ENCODE measurements around the gene MAB21L2. TPM values are rescaled to one million over a fixed set of nuclear protein-coding genes. Genes with fewer than 3 reads are reported as not detected.
"Not testable (repeated sequence)": the region's sequence is repeated elsewhere in the genome, so short reads cannot be mapped to it uniquely, and the experiment has no call there.

Gene MAB21L2
- total RNA-seq = 100 to 1,000 TPM in 1 of 3 donors, 10 to 100 TPM in 1, 1 to 10 TPM in 1; 9.4 to 493 (median 18.2) TPM
- long read RNA-seq, donor 1, transcript MAB21L2-201 (1 exons, 2,772 nt) = major isoform, 642 of 642 reads
- long read RNA-seq, donor 1, partial matches to known transcripts = 0 of 642 reads
- long read RNA-seq, donor 1, other reads (novel, unspliced or antisense) = 0 of 642 reads
- long read RNA-seq, donor 2 = 0 reads

- Histone ChIP-seq H3K4me1 (ENCODE audit: low read depth) (no peaks in the 10 kb centered on the region), H3K36me3 (ENCODE audit: low read depth) (no peaks in the 10 kb centered on the region), H3K4me3 (peak within 1 kb of the TSS; percentile 13), H3K9me3 (no peaks in the 10 kb centered on the region)
- DNase-seq (no peak), ATAC-seq (no peak)
- intact Hi-C loops (cut with DNase I, micrococcal nuclease) = loop anchor here in 1 of 2 donors (5.0 kb wide), 1 partner anchor 280 kb away; no protein-coding TSS in a partner anchor
- no peak for TF ChIP-seq CTCF (IDR thresholded peaks at IDR 0.05)
Observed at GRCh38 chr4:150582146-150582872, at the start of gene MAB21L2. TSS of gene MAB21L2 (plus strand) at chr4:150582151. CDS start at chr4:150583030, 879 bp downstream.

DNA sequence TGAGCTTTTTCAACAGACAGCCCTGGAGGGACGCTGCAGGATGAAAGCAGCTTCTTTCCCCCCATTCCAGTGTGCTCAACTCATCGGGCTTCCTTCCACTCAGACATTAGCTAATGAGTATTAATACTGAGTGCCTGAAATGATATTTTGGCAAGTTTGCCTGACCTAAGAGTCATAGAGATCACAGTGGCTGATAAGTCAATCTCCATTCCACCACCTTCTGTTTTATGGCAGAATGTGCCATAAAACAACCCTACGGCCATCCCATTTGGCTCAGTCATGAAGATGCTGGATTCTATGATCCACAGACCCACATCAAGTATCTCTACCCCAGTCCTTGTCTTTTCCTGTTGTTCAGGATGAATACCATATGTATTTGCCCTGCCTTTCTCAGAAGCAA lies 48.3 kb upstream of the MAB21L2 start:
- TF ChIP-seq CTCF (IDR thresholded peaks at IDR 0.05) = no peak
- Histone ChIP-seq H3K4me1 (ENCODE audit: low read depth) (no peaks in the 10 kb centered on the region), H3K9me3 (no peaks in the 10 kb centered on the region), H3K36me3 (ENCODE audit: low read depth) (no peaks in the 10 kb centered on the region), H3K4me3 (no peak overlapping the region)
- intact Hi-C loops (cut with DNase I, micrococcal nuclease) = no loop called here
- ATAC-seq (no peak), DNase-seq (no peak)

GRCh38 chr4:150534818-150535217 lies 47.1 kb upstream of the MAB21L2 start:
- ATAC-seq = no peak
- intact Hi-C loops (cut with DNase I, micrococcal nuclease) = no loop called here

DNA sequence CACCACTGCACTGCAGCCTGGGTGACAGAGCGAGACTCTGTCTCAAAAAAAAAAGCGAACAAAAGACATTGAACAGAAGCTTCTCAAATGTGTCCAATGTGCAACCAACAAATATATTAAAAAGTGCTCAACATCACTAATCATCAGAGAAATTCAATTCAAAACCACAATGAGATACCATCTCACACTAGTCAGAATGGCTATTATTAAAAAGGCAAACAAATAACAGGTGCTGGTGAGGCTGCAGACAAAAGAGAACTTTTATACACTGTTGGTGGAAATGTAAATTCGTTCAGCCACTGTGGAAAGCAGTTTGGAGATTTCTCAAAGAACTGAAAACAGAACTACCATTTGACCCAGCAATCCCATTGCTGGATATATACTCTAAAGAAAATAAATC lies 44.0 kb upstream of the MAB21L2 start:
- DNase-seq; H3K4me3 ChIP-seq; ATAC-seq; intact Hi-C loops (cut with DNase I, micrococcal nuclease); H3K36me3 ChIP-seq (ENCODE audit: low read depth); H3K9me3 ChIP-seq; H3K4me1 ChIP-seq (ENCODE audit: low read depth): not testable (repeated sequence)

More at GRCh38 chr4:150534818-150535217, 47.1 kb upstream of the MAB21L2 start:
- no peaks in the 10 kb centered on the region for H3K4me1 ChIP-seq (ENCODE audit: low read depth)
- no peaks in the 10 kb centered on the region for H3K9me3 ChIP-seq
- no peak overlapping the region for H3K4me3 ChIP-seq
- TF ChIP-seq CTCF (IDR thresholded peaks at IDR 0.05) = no peak
- DNase-seq = no peak
- no peaks in the 10 kb centered on the region for H3K36me3 ChIP-seq (ENCODE audit: low read depth)

DNA sequence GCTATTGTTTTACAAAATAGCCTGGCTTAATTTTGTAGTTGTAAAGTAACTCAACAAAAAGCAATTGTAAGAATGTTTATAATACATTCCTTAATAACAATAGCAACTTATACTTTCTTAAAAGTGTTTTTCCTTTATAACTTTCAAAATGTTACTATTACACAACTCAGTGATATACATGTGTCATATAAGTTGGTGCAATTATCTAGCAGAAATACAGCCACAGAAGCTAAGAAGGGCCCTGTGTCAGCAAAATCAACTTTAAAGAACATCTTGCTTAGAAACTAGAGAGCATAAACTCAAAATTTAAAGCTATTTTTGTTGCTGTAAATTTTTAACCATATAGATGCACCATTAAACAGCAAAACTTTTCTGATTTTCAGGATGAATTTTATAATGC lies 41.4 kb upstream of the MAB21L2 start:
- no peaks in the 10 kb centered on the region for H3K9me3 ChIP-seq
- no peak overlapping the region for H3K4me3 ChIP-seq
- DNase-seq = no peak
- no peaks in the 10 kb centered on the region for H3K36me3 ChIP-seq (ENCODE audit: low read depth)
- intact Hi-C loops (cut with DNase I, micrococcal nuclease) = no loop called here
- TF ChIP-seq CTCF (IDR thresholded peaks at IDR 0.05) = no peak
- ATAC-seq = no peak
- H3K4me1 ChIP-seq (ENCODE audit: low read depth) = no peaks in the 10 kb centered on the region

GRCh38 chr4:150540959-150541360 lies 41.0 kb upstream of the MAB21L2 start:
- ATAC-seq (no peak), DNase-seq (no peak)
- intact Hi-C loops (cut with DNase I, micrococcal nuclease) = no loop called here
- Histone ChIP-seq H3K36me3 (ENCODE audit: low read depth) (no peaks in the 10 kb centered on the region), H3K4me1 (ENCODE audit: low read depth) (no peaks in the 10 kb centered on the region), H3K4me3 (no peak overlapping the region), H3K9me3 (no peaks in the 10 kb centered on the region)
- no peak for TF ChIP-seq CTCF (IDR thresholded peaks at IDR 0.05)
